Fibroblast of villous mesenchyme (primary cell): Measurements from ENCODE around the gene MUC6. TPM values are rescaled to one million over a fixed set of nuclear protein-coding genes. Genes with fewer than 3 reads are reported as not detected.

ENCODE experiments used
- DNase-seq: peaks from one replicate; pipeline ENCODE4 v3.0.0-alpha.2; 2010; ENCODE audit warnings: low read depth
- H3K4me3 ChIP-seq: 2 replicates; pipeline ENCODE4 v1.5.1; 2011; ENCODE audit warnings: low read depth, mild to moderate bottlenecking, low read length
- CTCF ChIP-seq: IDR thresholded peaks from 2 replicates; pipeline ENCODE4 v1.5.1; 2012; ENCODE audit warnings: low read depth, mild to moderate bottlenecking, low read length; ENCODE audit not compliant: insufficient read depth
- total RNA-seq: library from RNA; depleted of rRNA; stranded (reverse); fragments of >200 nt; gene quantifications from 2 replicates; pipeline ENCODE4 v1.2.3, GENCODE V29; 2012

MUC6 gene
- total RNA-seq, 1 donor, result not detected

GRCh38 chr11:1035577-1036283 lies 788 bp downstream of the MUC6 start:
- no peak for DNase-seq
- no peak for TF ChIP-seq CTCF
- no peak overlapping the region for H3K4me3 ChIP-seq

GRCh38 chr11:1034456-1035295 lies 1.8 kb downstream of the MUC6 start:
- no peak overlapping the region for H3K4me3 ChIP-seq
- TF ChIP-seq CTCF, result no peak
- DNase-seq, result no peak

- DNase-seq, result no peak
- no peak overlapping the region for H3K4me3 ChIP-seq
- TF ChIP-seq CTCF, result no peak
Measured at GRCh38 chr11:1034001-1034400, 2.5 kb downstream of the MUC6 start.

GRCh38 chr11:1033016-1033798 lies 3.3 kb downstream of the MUC6 start:
- no peak for TF ChIP-seq CTCF
- no peak for DNase-seq
- H3K4me3 ChIP-seq, result no peak overlapping the region

- no peak for TF ChIP-seq CTCF
- no peak overlapping the region for H3K4me3 ChIP-seq
- DNase-seq, result no peak
Measured at GRCh38 chr11:1032310-1032891, 4.1 kb downstream of the MUC6 start.

- no peak overlapping the region for H3K4me3 ChIP-seq
- TF ChIP-seq CTCF, result no peak
- no peak for DNase-seq
Measured at GRCh38 chr11:1031121-1031899, 5.2 kb downstream of the MUC6 start.
